Measurements from ENCODE around the gene RGMB.

The RGMB gene

DNA sequence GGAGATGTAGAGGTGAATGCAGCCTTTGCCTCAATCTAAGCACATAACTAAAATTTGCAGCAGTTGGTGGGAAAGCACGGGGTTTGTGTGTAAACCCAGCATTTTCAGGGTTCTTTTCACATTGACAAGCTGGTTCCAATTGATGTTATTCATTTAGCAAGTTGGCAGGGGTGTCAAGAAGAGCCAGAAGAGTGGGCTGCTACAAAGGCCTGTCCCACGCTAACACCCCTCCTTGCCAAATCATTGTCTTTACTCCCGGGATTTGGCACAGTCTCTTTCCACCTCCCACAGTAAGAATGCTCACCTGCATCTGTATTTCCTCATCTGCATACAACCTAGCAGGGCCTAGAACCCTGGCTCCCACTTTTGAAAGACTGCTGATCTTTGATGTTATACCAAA, 11.8 kb downstream of the RGMB start:
- no peak for DNase-seq (ENCODE audit: low read depth)

DNA sequence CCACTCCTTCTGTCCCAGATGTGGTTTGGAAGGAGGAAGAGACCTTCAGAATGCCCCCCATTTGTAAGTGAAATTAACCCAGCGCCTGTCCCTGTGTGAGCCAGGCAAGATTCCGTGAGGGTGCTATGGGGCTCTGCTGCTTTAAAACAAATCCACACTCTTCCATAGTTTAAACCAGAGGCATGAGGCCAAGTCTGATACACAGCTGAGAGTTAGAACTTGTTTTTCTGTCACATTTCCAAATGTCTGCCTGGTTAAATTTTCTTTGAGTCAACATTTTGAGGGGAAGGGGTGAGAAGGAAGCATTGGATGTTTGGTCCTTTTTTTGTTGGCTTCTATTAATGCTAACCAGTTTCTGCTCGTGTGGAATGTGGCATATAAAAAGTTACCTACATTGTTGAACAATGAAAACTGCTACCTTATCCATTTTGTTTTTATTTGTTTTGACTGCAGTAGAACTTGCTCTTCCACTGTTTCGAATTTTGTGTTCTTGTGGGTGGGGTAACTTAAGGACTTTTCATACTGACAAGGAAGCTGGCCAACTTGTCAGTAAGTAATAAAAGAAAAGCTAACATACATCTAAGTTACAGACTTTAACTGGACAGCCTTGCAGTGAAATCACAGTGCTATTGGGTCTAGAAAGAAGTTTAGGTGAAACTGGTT, 12.9 kb downstream of the RGMB start:
- DNase-seq (ENCODE audit: low read depth): no peak

DNA sequence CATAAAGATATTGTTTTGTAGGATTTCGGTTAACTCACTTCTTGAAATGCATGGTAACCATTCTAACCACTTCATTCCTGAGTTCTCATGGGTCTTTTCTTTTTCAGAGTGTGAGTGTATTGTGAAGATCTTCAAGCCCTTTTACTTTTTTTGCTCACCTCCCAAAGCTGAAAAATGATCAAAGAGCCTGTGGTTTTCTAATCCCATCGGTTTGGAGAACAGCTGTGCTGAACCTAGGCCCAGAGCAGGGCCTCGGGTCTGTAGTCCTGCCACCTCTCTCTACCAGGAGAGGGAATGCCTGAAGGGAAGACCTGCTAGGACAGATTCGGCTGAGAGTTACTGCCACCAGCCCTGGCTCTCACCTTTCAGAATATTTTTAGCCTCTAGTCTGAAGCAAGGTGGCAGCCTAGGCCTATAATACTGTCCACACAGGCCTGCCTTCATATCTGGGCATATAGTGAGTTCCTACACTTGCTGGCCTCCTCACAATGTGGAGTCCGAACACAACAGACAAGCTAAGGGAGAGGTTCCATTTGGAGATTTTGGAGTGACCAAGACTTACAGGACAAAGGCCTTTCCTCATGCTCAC, 13.8 kb downstream of the RGMB start:
- DNase-seq (ENCODE audit: low read depth): no peak

DNA sequence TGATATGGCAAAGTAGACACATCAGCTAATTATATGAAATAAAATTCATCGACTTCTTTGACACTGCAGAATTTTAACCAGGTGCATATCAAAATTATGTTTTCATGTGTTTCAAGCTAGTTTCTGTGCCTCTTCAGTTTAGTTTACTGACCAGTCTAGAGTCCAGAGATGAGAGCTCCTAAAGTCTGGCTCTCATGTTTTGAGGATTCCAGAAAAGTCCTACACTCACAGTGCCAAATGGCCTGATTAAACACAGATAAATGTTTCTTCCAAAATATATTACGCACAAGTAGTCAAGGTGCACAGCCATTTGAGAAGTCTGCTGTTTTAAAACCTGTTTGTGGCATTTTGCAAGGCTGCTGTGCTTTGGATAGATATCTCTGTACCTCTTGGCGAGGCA, 15.6 kb downstream of the RGMB start:
- DNase-seq (ENCODE audit: low read depth): no peak

DNA sequence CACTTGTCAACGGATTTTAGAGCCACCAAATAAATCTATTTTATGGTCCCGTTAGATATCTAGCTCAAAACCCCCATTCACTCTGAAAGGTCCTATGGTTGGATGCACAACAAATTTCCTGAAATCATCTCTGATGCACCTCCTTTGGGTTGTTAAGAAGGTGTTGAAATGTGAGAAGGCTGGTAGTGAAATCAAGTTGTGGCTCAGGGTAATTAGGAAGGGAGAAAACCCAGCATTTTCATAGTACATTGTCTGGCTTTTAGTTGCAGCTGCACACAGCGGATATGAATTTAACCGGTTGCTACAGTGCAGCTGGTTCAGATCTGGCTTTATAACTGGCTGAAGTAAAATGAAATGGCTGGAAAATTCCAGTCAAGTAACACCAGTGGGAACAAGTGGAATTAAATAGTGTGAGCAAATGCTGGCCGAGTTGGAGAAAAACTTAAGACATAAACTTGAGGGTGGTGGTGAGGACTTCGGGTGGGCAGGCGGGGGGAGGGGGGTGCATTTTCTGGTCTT, 17.6 kb downstream of the RGMB start:
- no peak for DNase-seq (ENCODE audit: low read depth)

DNA sequence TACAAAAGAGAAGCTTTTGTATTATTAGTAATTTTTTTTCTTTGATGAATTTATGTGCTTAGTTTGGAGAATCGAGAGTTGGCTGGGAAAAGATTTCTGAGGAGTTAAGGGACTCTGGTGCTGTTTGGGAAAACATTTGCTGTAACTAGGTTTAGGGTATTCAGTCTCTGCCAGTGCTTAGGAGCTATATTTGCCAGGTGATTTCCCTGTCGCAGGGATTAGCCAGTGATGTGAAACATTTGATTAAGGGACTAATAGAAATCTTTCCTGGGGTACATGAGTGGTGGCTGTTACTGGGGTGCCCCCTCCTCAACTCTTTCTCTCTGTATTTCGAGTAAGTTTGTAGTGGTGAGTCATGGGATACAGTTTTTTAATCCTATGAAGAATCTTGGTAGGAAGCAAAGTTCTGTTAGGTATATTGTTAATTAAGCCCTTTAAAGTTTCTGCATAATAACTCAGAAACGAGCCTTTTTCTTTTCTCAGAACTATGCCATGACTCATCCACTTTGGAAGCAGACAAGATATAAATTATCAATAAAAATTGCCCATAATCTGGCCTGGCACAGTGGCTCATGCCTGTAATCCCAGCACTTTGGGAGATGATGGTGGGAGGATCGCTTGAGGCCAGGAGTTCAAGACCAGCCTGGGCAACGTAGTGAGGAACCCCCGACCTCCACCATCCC, 18.6 kb downstream of the RGMB start:
- DNase-seq (ENCODE audit: low read depth): no peak

DNA sequence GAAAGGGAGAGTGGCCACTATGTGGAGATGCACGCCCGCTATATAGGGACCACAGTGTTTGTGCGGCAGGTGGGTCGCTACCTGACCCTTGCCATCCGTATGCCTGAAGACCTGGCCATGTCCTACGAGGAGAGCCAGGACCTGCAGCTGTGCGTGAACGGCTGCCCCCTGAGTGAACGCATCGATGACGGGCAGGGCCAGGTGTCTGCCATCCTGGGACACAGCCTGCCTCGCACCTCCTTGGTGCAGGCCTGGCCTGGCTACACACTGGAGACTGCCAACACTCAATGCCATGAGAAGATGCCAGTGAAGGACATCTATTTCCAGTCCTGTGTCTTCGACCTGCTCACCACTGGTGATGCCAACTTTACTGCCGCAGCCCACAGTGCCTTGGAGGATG, 19.8 kb downstream of the RGMB start:
- no peak for DNase-seq (ENCODE audit: low read depth)

DNA sequence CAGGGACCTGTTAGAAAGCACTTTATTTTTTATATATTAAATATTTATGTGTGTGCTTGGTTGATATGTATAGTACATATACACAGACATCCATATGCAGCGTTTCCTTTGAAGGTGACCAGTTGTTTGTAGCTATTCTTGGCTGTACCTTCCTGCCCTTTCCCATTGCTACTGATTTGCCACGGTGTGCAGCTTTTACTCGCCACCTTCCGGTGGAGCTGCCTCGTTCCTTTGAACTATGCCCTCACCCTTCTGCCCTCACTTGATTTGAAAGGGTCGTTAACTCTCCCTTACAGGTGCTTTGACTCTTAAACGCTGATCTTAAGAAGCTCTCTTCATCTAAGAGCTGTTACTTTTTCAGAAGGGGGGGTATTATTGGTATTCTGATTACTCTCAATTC, 20.5 kb downstream of the RGMB start:
- DNase-seq (ENCODE audit: low read depth): no peak

DNA sequence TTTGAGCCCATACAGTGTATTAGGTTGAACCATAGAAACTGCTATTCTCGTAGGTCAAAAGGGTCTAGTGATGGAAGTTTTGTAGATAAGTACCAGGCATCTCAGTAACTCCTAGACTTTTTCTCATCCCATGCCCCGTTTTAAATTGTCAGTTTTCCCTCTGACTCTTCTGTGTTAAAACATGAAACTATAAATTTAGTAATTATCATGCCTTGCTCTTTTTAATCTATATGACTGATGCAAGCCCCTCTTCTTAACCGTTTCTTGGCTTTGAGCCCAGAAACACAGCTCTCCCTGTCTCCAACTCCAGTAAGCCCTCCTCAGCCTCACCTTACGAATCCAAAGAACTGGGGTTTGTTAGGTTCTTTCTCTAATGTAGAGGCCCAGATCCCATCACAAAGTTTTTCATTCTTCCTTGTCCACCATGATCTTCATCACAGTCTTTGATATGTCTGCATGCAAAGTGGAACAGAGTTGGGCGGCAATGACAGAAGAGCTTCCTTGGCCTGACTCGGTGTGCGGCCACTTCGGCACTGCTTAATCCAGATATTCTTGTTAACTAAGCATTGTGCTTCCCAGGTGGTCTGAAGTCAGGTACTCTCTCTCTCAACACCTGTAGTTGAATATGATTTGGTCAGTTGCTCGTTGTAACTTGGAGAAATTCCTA, 21.1 kb downstream of the RGMB start:
- DNase-seq (ENCODE audit: low read depth): no peak

DNA sequence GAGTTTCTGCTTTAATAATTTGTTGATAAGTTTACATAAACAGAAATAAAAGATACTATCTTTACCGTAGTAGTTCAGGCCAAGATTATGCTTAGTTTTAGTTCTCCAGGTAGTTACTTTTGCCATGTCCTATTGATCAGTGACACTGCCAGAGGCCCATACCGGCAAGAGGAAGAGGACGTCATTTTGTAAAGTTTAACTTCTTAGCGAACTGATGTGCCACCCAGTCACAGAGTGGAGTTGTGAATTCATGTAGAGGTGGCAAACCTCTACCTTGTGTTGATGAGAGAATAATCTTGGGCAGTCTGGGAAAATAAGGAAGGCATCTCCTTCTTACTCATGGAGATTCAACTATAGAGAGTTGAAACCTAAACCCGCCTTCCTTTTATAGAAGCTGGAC, 21.8 kb downstream of the RGMB start:
- no peak for DNase-seq (ENCODE audit: low read depth)

DNA sequence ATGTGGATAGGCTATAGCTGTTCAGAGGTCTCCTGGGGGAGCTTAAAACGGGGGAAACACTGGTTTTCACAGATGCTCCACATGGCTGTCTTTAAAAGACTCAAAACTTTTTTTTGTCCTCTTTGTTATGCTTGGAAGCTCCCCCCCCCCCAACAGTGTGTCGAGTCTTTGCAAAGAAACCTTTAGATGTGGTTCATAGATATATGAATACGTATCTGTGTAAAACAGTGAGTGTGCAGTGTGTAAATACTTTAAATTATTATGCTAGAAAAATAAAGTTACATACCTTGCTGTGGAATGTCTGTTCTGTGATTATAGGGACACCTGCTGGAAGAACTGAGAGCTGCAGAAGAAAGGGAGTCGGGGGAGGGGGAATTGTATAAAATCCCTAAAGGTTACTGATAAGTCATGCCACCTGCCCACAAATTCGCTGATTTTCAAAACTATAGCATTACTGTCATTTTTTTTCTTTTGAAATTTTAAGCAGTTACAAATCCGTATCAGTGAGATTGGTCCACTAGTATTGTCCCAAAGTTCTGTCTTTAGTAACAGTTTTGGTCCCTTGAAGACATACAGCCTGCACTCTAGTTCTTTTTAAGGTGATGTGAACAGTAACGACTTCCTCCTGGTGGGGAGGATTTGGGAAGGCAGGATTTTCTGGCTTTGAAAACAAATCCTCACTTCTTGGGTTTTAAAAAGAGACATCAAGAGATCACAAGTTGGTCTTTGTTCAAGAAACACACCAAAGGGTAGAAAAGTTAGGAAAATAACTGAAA, 22.9 kb downstream of the RGMB start:
- DNase-seq (ENCODE audit: low read depth): no peak

DNA sequence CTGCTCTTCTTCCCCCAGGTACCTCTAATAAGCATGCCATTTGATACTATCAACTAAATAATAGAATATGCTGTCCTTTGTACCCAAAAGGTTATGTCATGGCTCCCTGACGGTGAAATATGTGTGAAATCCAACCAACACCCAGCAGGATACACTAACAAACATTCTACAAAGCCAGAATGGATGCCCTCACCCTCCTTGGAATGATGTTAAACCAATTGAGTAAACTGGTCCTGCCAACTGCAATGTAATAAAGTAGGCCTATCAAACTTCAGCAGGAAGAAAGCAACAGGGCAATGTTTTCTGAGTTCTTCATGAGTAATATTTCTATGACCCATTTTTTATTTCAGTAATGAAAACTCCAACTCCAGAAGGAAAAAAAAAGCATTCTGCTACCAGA, 24.9 kb downstream of the RGMB start:
- DNase-seq (ENCODE audit: low read depth): no peak

DNA sequence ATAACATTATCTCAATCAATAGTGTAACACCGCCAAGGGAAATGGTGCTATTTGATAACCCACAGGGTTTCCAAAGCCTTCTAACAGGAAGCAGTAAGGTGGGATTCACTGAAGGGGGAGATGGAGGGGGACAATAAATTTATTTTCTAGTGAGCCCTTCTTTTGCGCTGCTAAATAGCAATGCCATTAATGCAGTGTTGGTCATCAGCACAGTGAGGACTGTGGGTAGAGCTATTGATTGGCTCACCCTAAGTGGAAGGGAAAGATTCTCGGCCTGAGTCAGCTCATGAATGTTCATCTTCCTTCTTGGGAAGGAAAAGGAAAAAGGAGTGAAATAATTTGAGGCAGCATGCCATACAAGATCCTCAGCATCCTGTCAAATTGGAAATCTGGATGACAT, 25.4 kb downstream of the RGMB start:
- no peak for DNase-seq (ENCODE audit: low read depth)

DNA sequence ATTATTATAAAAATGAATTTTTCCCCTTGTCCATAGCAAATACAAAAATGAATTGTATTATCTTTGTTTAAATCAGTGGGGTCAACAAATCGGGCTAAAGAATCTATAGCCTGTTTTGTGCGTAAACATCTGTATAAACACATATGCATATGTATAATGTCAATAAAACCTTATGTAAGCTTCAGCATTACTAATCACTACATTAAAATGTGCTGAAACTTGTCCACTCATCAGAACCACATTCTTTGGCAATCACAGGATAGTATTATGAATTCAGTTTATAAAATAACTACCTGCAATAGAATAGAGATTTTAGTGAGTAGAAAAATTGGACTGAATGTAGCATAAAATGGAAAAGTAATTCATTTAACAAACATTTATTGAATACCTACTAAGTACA, 30.6 kb downstream of the RGMB start:
- DNase-seq (ENCODE audit: low read depth): no peak

DNA sequence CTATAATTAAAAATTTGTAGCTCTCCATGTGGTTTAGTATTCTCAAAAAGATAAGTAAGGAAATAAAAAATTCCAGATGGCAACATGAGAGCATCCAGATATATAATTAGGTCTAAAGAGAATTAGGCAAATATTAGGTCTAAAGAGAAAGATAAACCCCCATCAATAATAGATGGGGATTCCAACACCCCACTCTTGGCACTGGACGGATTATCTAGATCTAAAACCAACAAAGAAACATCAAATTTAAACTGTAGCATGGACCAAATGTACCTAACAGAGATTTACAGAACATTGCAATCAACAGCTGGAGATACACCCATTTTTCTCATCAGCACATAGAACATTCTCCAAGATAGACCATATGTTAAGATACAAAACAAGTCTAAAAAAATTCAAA, 31.6 kb downstream of the RGMB start:
- DNase-seq (ENCODE audit: low read depth): no peak

DNA sequence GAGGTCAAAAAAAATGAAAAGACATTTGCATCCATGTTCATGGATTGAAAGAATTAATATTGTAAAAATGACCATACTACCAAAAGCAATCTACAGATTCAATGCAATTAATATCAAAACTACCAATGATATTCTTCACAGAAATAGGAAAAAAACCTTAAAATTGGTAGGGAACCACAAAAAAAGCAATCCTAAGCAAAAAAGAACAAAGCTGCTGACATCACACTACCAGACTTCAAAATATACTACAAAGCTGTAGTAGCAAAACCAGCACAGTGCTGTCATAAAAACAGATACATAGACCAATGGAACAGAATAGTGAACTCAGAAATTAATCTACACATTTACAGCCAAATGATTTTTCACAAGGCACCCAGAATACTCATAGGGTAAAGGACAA, 34.3 kb downstream of the RGMB start:
- DNase-seq (ENCODE audit: low read depth): no peak

DNA sequence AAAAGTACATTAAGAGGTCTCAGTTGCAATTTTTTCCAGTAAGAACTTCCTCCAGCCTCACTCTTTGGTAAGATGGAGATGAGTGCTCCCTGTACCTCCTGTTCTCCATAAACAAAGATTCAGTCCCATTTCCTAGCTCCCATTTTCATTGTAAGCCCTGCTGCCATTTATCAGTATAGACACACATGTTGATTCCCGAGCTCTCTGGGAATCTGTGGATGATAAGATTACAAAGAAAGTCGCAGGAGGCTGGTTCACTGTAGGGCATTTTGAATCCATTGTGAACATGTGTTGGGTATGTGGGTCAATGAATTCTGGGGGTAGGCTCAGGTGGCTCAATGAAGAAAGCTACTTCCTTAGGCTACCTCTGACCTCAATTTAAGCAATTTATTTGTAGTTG, 36.7 kb downstream of the RGMB start:
- no peak for DNase-seq (ENCODE audit: low read depth)

DNA sequence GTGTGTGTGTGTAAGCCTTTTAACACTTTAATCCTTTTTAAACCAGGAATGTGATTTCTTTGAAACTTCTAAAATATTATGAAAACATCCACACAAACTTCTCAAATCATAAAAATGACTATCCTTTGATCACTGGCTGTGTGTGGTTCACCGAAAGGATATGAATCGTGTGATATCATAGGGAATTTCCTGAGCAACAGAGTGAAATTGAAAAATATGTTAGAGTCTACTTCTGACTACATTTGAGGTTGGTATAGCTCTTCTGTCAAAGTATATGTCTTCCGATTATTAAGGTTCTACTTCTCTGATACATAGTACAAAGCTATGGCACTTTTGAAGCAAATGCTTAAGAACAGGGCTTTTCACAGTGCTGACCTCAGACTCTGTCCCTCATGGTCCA, 40.3 kb downstream of the RGMB start:
- DNase-seq (ENCODE audit: low read depth): no peak

DNA sequence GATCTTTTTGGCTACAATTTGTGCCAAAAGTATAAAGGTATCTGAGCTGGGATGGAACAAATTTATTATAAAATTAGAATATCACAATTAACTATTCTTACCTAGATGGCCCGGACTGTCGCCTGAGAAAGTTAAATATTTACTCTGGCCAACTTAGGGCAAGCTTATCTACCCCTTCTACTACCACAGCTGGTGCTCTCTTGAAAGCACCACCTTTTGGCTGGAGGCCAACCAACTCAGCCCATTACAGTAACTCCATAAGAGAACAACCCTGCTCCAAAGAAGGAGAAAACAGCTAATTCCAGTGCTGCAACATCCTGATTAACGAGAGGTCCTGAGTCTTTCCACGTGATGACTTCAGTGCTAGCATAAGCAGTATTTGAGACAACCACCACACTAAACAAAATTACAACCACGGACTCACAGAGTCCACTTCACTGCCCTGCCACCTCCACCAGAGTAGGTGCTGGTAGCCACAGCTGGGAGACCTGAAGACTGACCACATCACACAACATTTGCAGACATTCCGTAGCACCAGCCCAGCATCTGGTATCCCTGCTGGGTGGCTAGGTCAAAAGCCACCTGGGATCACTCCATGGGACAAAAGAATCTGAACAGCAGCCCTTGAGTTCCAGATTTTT, 43.2 kb downstream of the RGMB start:
- no peak for DNase-seq (ENCODE audit: low read depth)

DNA sequence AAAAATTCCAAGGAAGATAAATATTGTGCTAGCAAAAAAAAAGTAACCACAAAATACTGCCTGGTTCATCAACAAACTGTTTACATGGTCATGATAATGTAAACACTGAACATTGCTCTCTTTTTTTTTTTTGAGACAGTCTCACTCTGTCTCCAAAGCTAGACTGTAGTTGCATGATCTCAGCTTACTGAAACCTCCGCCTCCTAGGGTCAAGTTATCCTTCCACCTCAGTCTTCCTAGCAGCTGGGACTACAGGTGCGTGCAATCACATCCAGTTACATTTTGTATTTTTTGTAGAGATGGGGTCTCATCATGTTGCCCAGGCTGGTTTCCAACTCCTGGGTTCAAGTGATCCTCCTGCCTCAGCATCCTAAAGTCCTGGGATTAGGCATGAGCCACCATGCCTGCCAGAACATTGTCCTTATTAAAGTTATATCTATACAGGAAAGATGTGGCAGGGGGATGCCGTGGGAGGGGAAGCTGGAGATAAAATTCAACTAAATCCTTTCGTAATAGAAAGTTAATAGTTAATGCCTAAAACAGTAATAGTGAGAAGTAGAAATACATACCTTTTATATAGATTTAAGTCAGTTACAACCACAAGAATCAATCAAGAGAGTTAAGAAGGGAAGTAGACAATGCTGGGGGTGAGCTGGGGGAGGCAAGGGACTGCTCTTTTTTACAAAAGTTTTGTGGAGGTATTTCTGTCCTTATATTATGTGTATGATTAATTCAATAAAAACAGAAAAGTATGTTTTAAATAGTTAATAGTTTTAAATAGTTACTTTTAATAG, 52.3 kb downstream of the RGMB start:
- no peak for DNase-seq (ENCODE audit: low read depth)

DNA sequence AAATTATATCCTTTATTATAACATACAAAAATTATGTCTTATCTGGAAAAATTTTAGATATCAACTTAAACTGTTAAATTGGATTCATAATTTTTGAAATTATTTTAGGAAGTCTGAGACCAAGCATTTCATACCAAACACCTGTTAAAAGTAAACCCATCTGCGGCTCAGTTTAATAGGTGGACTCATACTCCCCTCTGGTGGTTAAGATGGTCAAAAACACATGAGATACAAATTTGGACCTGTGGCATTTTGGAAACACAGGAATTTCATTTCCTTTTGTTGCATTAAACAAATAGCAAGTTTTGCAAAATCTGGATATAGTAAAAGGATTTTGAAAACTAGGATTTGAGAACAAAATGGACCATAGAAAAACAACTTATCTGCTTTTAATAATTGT, 53.7 kb downstream of the RGMB start:
- DNase-seq (ENCODE audit: low read depth): no peak
